ENCODE results near the gene IL18BP.

The IL18BP gene

GRCh38 chr11:72013765-72014711 lies 15.3 kb downstream of the IL18BP start:
- H3K4me2 ChIP-seq (ENCODE audit: insufficient read depth, low read length), result no peak overlapping the region
- H3K9me3 ChIP-seq (ENCODE audit: insufficient read depth, low read length, severe bottlenecking), result no peaks in the 10 kb centered on the region
- no peaks in the 10 kb centered on the region for H3K4me1 ChIP-seq (ENCODE audit: insufficient read depth, low read length)
- no peak overlapping the region for H3K9ac ChIP-seq (ENCODE audit: low read depth, low read length)
- H4K20me1 ChIP-seq (ENCODE audit: insufficient read depth, low read length), result peaks cover 50% of the 10 kb centered on the region
- H3K27ac ChIP-seq (ENCODE audit: low read length), result no peak overlapping the region
- H3K4me3 ChIP-seq (ENCODE audit: low read depth in 1 of 2, low read length in 2 of 2), result no peak overlapping the region
- H3K36me3 ChIP-seq (ENCODE audit: insufficient read depth, low read length), result peaks cover 100% of the 10 kb centered on the region
- ATAC-seq (ENCODE audit: insufficient read depth, low read depth), result no peak
- no peaks in the 10 kb centered on the region for H3K79me2 ChIP-seq (ENCODE audit: insufficient read depth, low read length)
- DNase-seq, result no peak
- no peak overlapping the region for H2AFZ ChIP-seq (ENCODE audit: low read depth, low read length)
- no peak for TF ChIP-seq CTCF (IDR thresholded peaks at IDR 0.05; ENCODE audit: borderline replicate concordance, extremely low read depth, low read length, poor library complexity, severe bottlenecking)
- TF ChIP-seq EZH2 (IDR thresholded peaks at IDR 0.05; ENCODE audit: borderline replicate concordance, low read depth, low read length, severe bottlenecking), result no peak
- no peaks in the 10 kb centered on the region for H3K27me3 ChIP-seq (ENCODE audit: insufficient read depth, low read length, poor library complexity)

GRCh38 chr11:72014761-72015320 lies 16.1 kb downstream of the IL18BP start:
- DNase-seq (no peak), ATAC-seq (ENCODE audit: insufficient read depth, low read depth) (no peak)
- no peak overlapping the region for H3K4me3 ChIP-seq (ENCODE audit: low read depth in 1 of 2, low read length in 2 of 2)
- no peaks in the 10 kb centered on the region for H3K9me3 ChIP-seq (ENCODE audit: insufficient read depth, low read length, severe bottlenecking)
- H3K4me1 ChIP-seq (ENCODE audit: insufficient read depth, low read length), result no peaks in the 10 kb centered on the region
- no peak overlapping the region for H3K27ac ChIP-seq (ENCODE audit: low read length)
- peaks cover 100% of the 10 kb centered on the region for H3K36me3 ChIP-seq (ENCODE audit: insufficient read depth, low read length)
- TF ChIP-seq EZH2 (IDR thresholded peaks at IDR 0.05; ENCODE audit: borderline replicate concordance, low read depth, low read length, severe bottlenecking) (no peak), CTCF (IDR thresholded peaks at IDR 0.05; ENCODE audit: borderline replicate concordance, extremely low read depth, low read length, poor library complexity, severe bottlenecking) (no peak)
- H4K20me1 ChIP-seq (ENCODE audit: insufficient read depth, low read length), result peaks cover 43% of the 10 kb centered on the region
- H3K79me2 ChIP-seq (ENCODE audit: insufficient read depth, low read length), result no peaks in the 10 kb centered on the region
- H3K9ac ChIP-seq (ENCODE audit: low read depth, low read length), result no peak overlapping the region
- no peak overlapping the region for H2AFZ ChIP-seq (ENCODE audit: low read depth, low read length)
- no peaks in the 10 kb centered on the region for H3K27me3 ChIP-seq (ENCODE audit: insufficient read depth, low read length, poor library complexity)
- H3K4me2 ChIP-seq (ENCODE audit: insufficient read depth, low read length), result no peak overlapping the region

- no peak overlapping the region for H3K4me2 ChIP-seq (ENCODE audit: insufficient read depth, low read length)
- TF ChIP-seq CTCF (IDR thresholded peaks at IDR 0.05; ENCODE audit: borderline replicate concordance, extremely low read depth, low read length, poor library complexity, severe bottlenecking) (peak; percentile 47), EZH2 (IDR thresholded peaks at IDR 0.05; ENCODE audit: borderline replicate concordance, low read depth, low read length, severe bottlenecking) (no peak)
- peaks cover 100% of the 10 kb centered on the region for H3K36me3 ChIP-seq (ENCODE audit: insufficient read depth, low read length)
- peaks cover 43% of the 10 kb centered on the region for H4K20me1 ChIP-seq (ENCODE audit: insufficient read depth, low read length)
- no peaks in the 10 kb centered on the region for H3K4me1 ChIP-seq (ENCODE audit: insufficient read depth, low read length)
- peak; percentile 49; the same call in 1 of the 3 replicates for ATAC-seq (ENCODE audit: insufficient read depth, low read depth)
- H3K9me3 ChIP-seq (ENCODE audit: insufficient read depth, low read length, severe bottlenecking), result no peaks in the 10 kb centered on the region
- no peak overlapping the region for H3K27ac ChIP-seq (ENCODE audit: low read length)
- no peak overlapping the region for H2AFZ ChIP-seq (ENCODE audit: low read depth, low read length)
- no peaks in the 10 kb centered on the region for H3K27me3 ChIP-seq (ENCODE audit: insufficient read depth, low read length, poor library complexity)
- no peak for DNase-seq
- no peak overlapping the region for H3K9ac ChIP-seq (ENCODE audit: low read depth, low read length)
- H3K4me3 ChIP-seq (ENCODE audit: low read depth in 1 of 2, low read length in 2 of 2), result no peak overlapping the region
- no peaks in the 10 kb centered on the region for H3K79me2 ChIP-seq (ENCODE audit: insufficient read depth, low read length)
Observed at GRCh38 chr11:72015511-72016061, 16.9 kb downstream of the IL18BP start.
